ENCODE data around the gene NTN1. TPM values are rescaled to one million over a fixed set of nuclear protein-coding genes. Genes with fewer than 3 reads are reported as not detected.
"Not testable (repeated sequence)": the region's sequence is repeated elsewhere in the genome, so short reads cannot be mapped to it uniquely, and the experiment has no call there.

NTN1 gene
- total RNA-seq, 2 experiments from 2014 or later: 1.2 to 1.3 TPM

GRCh38 chr17:9098242-9098825 lies 77.0 kb downstream of the NTN1 start:
- no peak for TF ChIP-seq CTCF (IDR thresholded peaks at IDR 0.05)
- Mint-ChIP-seq H3K4me1 (ENCODE audit: low read depth) (no peaks in the 10 kb centered on the region), H3K4me3 (no peak overlapping the region), H3K27me3 (peaks cover 7% of the 10 kb centered on the region), H3K9me3 (no peaks in the 10 kb centered on the region), H3K27ac (no peak overlapping the region), H3K36me3 (ENCODE audit: low read depth) (no peaks in the 10 kb centered on the region)
- POLR2A ChIA-PET: no interaction called here
- DNase-seq (no peak), ATAC-seq (no peak)
- intact Hi-C loops (cut with micrococcal nuclease): no loop called here
- CTCF ChIA-PET: no interaction called here

GRCh38 chr17:9101356-9101755 lies 80.0 kb downstream of the NTN1 start:
- no peaks in the 10 kb centered on the region for H3K36me3 Mint-ChIP-seq (ENCODE audit: low read depth)
- ATAC-seq: no peak
- DNase-seq: no peak
- H3K27ac Mint-ChIP-seq: no peak overlapping the region
- no peak overlapping the region for H3K4me3 Mint-ChIP-seq
- CTCF ChIA-PET: no interaction called here
- peaks cover 7% of the 10 kb centered on the region for H3K27me3 Mint-ChIP-seq
- no peaks in the 10 kb centered on the region for H3K9me3 Mint-ChIP-seq
- intact Hi-C loops (cut with micrococcal nuclease): no loop called here
- POLR2A ChIA-PET: no interaction called here
- no peaks in the 10 kb centered on the region for H3K4me1 Mint-ChIP-seq (ENCODE audit: low read depth)
- TF ChIP-seq CTCF (IDR thresholded peaks at IDR 0.05): no peak

- H3K27ac Mint-ChIP-seq; H3K9me3 Mint-ChIP-seq; H3K27me3 Mint-ChIP-seq; ATAC-seq; H3K4me3 Mint-ChIP-seq; H3K36me3 Mint-ChIP-seq (ENCODE audit: low read depth); POLR2A ChIA-PET; H3K4me1 Mint-ChIP-seq (ENCODE audit: low read depth); intact Hi-C loops (cut with micrococcal nuclease); CTCF ChIA-PET; DNase-seq: not testable (repeated sequence)
Measured at GRCh38 chr17:9103193-9103592, 81.9 kb downstream of the NTN1 start.

- no peaks in the 10 kb centered on the region for H3K4me1 Mint-ChIP-seq (ENCODE audit: low read depth)
- peaks cover 5% of the 10 kb centered on the region for H3K27me3 Mint-ChIP-seq
- ChIA-PET POLR2A (no interaction called here), CTCF (no interaction called here)
- no peak overlapping the region for H3K4me3 Mint-ChIP-seq
- ATAC-seq (no peak), DNase-seq (no peak)
- H3K9me3 Mint-ChIP-seq: no peaks in the 10 kb centered on the region
- intact Hi-C loops (cut with micrococcal nuclease): no loop called here
- no peak for TF ChIP-seq CTCF (IDR thresholded peaks at IDR 0.05)
- no peaks in the 10 kb centered on the region for H3K36me3 Mint-ChIP-seq (ENCODE audit: low read depth)
- H3K27ac Mint-ChIP-seq: no peak overlapping the region
Measured at GRCh38 chr17:9104370-9105041, 83.2 kb downstream of the NTN1 start.

- Mint-ChIP-seq H3K4me3 (no peak overlapping the region), H3K27ac (no peak overlapping the region), H3K36me3 (ENCODE audit: low read depth) (no peaks in the 10 kb centered on the region), H3K9me3 (no peaks in the 10 kb centered on the region), H3K27me3 (peaks cover 5% of the 10 kb centered on the region), H3K4me1 (ENCODE audit: low read depth) (no peaks in the 10 kb centered on the region)
- no peak for TF ChIP-seq CTCF (IDR thresholded peaks at IDR 0.05)
- intact Hi-C loops (cut with micrococcal nuclease): no loop called here
- ChIA-PET POLR2A (no interaction called here), CTCF (no interaction called here)
- DNase-seq (no peak), ATAC-seq (no peak)
Measured at GRCh38 chr17:9105068-9105868, 84.0 kb downstream of the NTN1 start.

- H3K27ac Mint-ChIP-seq; H3K9me3 Mint-ChIP-seq; H3K4me3 Mint-ChIP-seq; DNase-seq; CTCF ChIA-PET; H3K27me3 Mint-ChIP-seq; H3K4me1 Mint-ChIP-seq (ENCODE audit: low read depth); H3K36me3 Mint-ChIP-seq (ENCODE audit: low read depth); intact Hi-C loops (cut with micrococcal nuclease); ATAC-seq; POLR2A ChIA-PET: not testable (repeated sequence)
Measured at GRCh38 chr17:9106278-9106677, 85.0 kb downstream of the NTN1 start.

Data from activated CD8-positive, alpha-beta T cell treated with anti-CD3 and anti-CD28 coated beads for 36 hours (primary cell).